ENCODE measurements around the gene OTUB2.

The OTUB2 gene

DNA sequence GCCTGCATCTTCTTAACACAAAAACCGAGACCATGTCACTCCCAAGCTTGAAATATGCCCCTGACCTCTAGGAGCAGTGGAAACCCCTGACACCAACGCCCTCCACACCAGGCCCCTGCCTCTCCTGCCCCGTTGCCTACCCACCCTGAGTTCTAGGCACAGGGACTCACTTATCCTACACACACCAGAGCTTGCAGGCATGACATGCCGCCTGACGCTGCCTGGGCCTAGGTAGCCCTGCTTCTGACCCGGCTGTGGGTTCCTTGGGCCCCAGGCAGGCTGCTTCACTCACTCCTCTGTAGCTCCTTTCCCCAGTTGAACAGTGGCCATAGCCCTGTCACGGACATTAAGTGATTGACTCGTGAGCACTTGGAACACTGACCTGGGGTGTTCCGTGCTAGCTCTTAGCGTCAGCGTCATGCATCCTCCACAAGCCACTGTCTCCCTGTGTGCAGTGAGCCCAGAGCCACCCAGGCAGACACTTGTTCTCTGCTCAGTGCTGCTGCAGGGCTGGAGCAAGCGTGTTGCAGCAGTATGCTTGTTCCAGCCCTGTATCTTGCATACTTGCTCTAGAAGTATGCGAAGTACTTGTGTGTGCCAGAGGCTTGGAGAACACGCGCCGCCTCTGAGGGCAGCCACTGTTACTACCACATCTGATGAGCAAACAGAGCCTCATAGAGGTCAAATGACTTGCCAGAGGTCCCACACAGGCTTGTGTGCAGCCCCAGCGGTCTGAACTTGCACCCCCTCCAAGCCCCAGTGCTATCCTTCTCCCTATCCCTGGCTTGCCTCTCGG, 15.6 kb downstream of the OTUB2 start:
- Histone ChIP-seq H3F3A (ENCODE audit: control insufficient read depth, insufficient read depth) (no peaks in the 10 kb centered on the region), H3K9me3 (ENCODE audit: control insufficient read depth, insufficient read depth, low read length) (no peaks in the 10 kb centered on the region), H3K4me2 (ENCODE audit: low read length) (no peak overlapping the region), H3K36me3 (ENCODE audit: control insufficient read depth, low read length) (peaks cover 21% of the 10 kb centered on the region), H4K20me1 (ENCODE audit: control insufficient read depth, insufficient read depth, low read depth, low read length) (no peaks in the 10 kb centered on the region), H3K27me3 (ENCODE audit: control insufficient read depth, low read length) (no peaks in the 10 kb centered on the region), H3K4me3 (ENCODE audit: low read length) (no peak overlapping the region), H3K27ac (ENCODE audit: low read depth, low read length) (no peak overlapping the region), H3K79me2 (ENCODE audit: control insufficient read depth, low read length) (no peaks in the 10 kb centered on the region), H3K9me2 (replicated peaks; ENCODE audit: control insufficient read depth, low read length) (no peaks in the 10 kb centered on the region), H3K4me1 (ENCODE audit: control insufficient read depth, low read length) (no peaks in the 10 kb centered on the region)
- no peak for TF ChIP-seq EZH2phosphoT487 (IDR thresholded peaks at IDR 0.05; ENCODE audit: borderline replicate concordance, low read length)
- TF ChIP-seq CTCF (IDR thresholded peaks at IDR 0.05; ENCODE audit: low read depth, low read length, poor library complexity, severe bottlenecking), result no peak

GRCh38 chr14:94042433-94043091, 16.4 kb downstream of the OTUB2 start:
- Histone ChIP-seq H3K4me3 (ENCODE audit: low read length) (no peak overlapping the region), H3K79me2 (ENCODE audit: control insufficient read depth, low read length) (no peaks in the 10 kb centered on the region), H3K9me3 (ENCODE audit: control insufficient read depth, insufficient read depth, low read length) (no peaks in the 10 kb centered on the region), H3K27ac (ENCODE audit: low read depth, low read length) (no peak overlapping the region), H3K4me1 (ENCODE audit: control insufficient read depth, low read length) (no peaks in the 10 kb centered on the region), H3F3A (ENCODE audit: control insufficient read depth, insufficient read depth) (no peaks in the 10 kb centered on the region), H3K4me2 (ENCODE audit: low read length) (no peak overlapping the region), H3K27me3 (ENCODE audit: control insufficient read depth, low read length) (no peaks in the 10 kb centered on the region), H4K20me1 (ENCODE audit: control insufficient read depth, insufficient read depth, low read depth, low read length) (no peaks in the 10 kb centered on the region), H3K36me3 (ENCODE audit: control insufficient read depth, low read length) (peaks cover 29% of the 10 kb centered on the region), H3K9me2 (replicated peaks; ENCODE audit: control insufficient read depth, low read length) (no peaks in the 10 kb centered on the region)
- TF ChIP-seq CTCF (IDR thresholded peaks at IDR 0.05; ENCODE audit: low read depth, low read length, poor library complexity, severe bottlenecking), result no peak
- no peak for TF ChIP-seq EZH2phosphoT487 (IDR thresholded peaks at IDR 0.05; ENCODE audit: borderline replicate concordance, low read length)

DNA sequence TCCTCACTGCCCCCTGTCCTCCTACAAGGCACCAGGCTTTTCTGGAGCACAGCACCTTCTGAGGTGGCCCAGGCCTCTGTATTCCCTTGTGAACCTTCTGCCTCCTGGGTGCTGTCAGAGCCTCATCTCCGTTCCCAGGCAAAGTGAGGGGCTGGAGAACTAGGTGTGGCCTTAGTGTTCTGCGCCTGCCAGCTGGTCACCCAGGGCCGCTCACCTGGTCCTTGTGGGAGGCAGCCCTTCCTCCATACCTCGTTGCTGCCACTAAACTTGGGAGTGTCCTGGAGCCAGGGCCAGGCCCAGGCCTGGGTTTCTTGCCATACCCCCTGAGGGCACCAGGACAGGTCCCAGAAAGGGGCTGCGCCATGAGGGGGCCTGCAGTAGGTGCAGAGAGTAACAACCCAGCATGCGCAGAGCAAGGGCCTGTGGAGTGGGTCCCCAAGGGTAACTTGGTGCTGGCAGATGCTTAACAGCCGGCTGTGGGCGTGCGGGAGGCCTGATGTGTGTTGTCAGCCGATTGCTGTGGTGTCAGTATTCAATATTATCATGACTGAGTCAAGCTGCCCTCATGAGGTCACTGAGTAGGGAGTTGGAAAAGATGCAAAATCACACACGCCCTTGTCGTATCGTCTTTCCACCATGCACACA, 17.1 kb downstream of the OTUB2 start:
- H3K79me2 ChIP-seq (ENCODE audit: control insufficient read depth, low read length), result no peaks in the 10 kb centered on the region
- H3K27ac ChIP-seq (ENCODE audit: low read depth, low read length), result no peak overlapping the region
- H4K20me1 ChIP-seq (ENCODE audit: control insufficient read depth, insufficient read depth, low read depth, low read length), result no peaks in the 10 kb centered on the region
- peaks cover 36% of the 10 kb centered on the region for H3K36me3 ChIP-seq (ENCODE audit: control insufficient read depth, low read length)
- no peak overlapping the region for H3K4me3 ChIP-seq (ENCODE audit: low read length)
- no peaks in the 10 kb centered on the region for H3K9me2 ChIP-seq (replicated peaks; ENCODE audit: control insufficient read depth, low read length)
- H3K4me2 ChIP-seq (ENCODE audit: low read length), result no peak overlapping the region
- no peaks in the 10 kb centered on the region for H3K9me3 ChIP-seq (ENCODE audit: control insufficient read depth, insufficient read depth, low read length)
- H3F3A ChIP-seq (ENCODE audit: control insufficient read depth, insufficient read depth), result no peaks in the 10 kb centered on the region
- no peak for TF ChIP-seq EZH2phosphoT487 (IDR thresholded peaks at IDR 0.05; ENCODE audit: borderline replicate concordance, low read length)
- TF ChIP-seq CTCF (IDR thresholded peaks at IDR 0.05; ENCODE audit: low read depth, low read length, poor library complexity, severe bottlenecking), result no peak
- H3K27me3 ChIP-seq (ENCODE audit: control insufficient read depth, low read length), result no peaks in the 10 kb centered on the region
- no peaks in the 10 kb centered on the region for H3K4me1 ChIP-seq (ENCODE audit: control insufficient read depth, low read length)
